Measurements from ENCODE around the gene PDGFRB.

PDGFRB gene

GRCh38 chr5:150080696-150081435 is 74.8 kb downstream of the PDGFRB start:
- DNase-seq: no peak

GRCh38 chr5:150079909-150080461 is 75.7 kb downstream of the PDGFRB start:
- DNase-seq: no peak

GRCh38 chr5:150078802-150079689 is 76.6 kb downstream of the PDGFRB start:
- DNase-seq: no peak

- DNase-seq: no peak
Measured at GRCh38 chr5:150077996-150078801, 77.4 kb downstream of the PDGFRB start.

- no peak for DNase-seq
Measured at GRCh38 chr5:150077060-150077459, 78.6 kb downstream of the PDGFRB start.

- DNase-seq: no peak
Measured at GRCh38 chr5:150075806-150076205, 79.8 kb downstream of the PDGFRB start.

- DNase-seq: no peak
Measured at GRCh38 chr5:150075233-150075632, 80.4 kb downstream of the PDGFRB start.

GRCh38 chr5:150073677-150074076 is 82.0 kb downstream of the PDGFRB start:
- no peak for DNase-seq

- DNase-seq: no peak
Measured at GRCh38 chr5:150073086-150073625, 82.5 kb downstream of the PDGFRB start.

GRCh38 chr5:150070821-150071220 is 84.8 kb downstream of the PDGFRB start:
- no peak for DNase-seq

- DNase-seq: no peak
Measured at GRCh38 chr5:150069672-150070627, 85.7 kb downstream of the PDGFRB start.

GRCh38 chr5:150068961-150069645 is 86.5 kb downstream of the PDGFRB start:
- no peak for DNase-seq

GRCh38 chr5:150068472-150068871 is 87.2 kb downstream of the PDGFRB start:
- no peak for DNase-seq

GRCh38 chr5:150068071-150068470 is 87.6 kb downstream of the PDGFRB start:
- DNase-seq: no peak

- DNase-seq: no peak
Measured at GRCh38 chr5:150067405-150067960, 88.2 kb downstream of the PDGFRB start.

GRCh38 chr5:150066901-150067396 is 88.7 kb downstream of the PDGFRB start:
- no peak for DNase-seq

- no peak for DNase-seq
Measured at GRCh38 chr5:150066436-150066835, 89.2 kb downstream of the PDGFRB start.

- DNase-seq: no peak
Measured at GRCh38 chr5:150065886-150066285, 89.8 kb downstream of the PDGFRB start.

GRCh38 chr5:150065346-150065745 is 90.3 kb downstream of the PDGFRB start:
- no peak for DNase-seq

- no peak for DNase-seq
Measured at GRCh38 chr5:150064681-150065220, 90.9 kb downstream of the PDGFRB start.
